Smooth muscle cell (in vitro differentiated cells): Measurements from ENCODE around the gene SCOC. TPM values are rescaled to one million over a fixed set of nuclear protein-coding genes. Genes with fewer than 3 reads are reported as not detected.
"Not testable (repeated sequence)": the region's sequence is repeated elsewhere in the genome, so short reads cannot be mapped to it uniquely, and the experiment has no call there.

ENCODE experiments used
- DNase-seq: peaks from one replicate; lab custom pipeline; 2025; ENCODE audit not compliant: unreplicated experiment; lab: John Stamatoyannopoulos, UW
- H2AFZ ChIP-seq: fragments of 200-600 bp; sonication (generic); 2 replicates; pipeline ENCODE4 v1.6.0; 2016; ENCODE audit warnings: antibody characterized with exemption, low read depth, mild to moderate bottlenecking
- H3F3A ChIP-seq: fragments of 200-600 bp; sonication (generic); 2 replicates; pipeline ENCODE4 v1.6.0; 2017; ENCODE audit warnings: antibody characterized with exemption, low read depth
- H3K27ac ChIP-seq: fragments of 200-600 bp; sonication (generic); 2 replicates; pipeline ENCODE4 v1.5.1; 2016; ENCODE audit warnings: low read depth, mild to moderate bottlenecking
- H3K27me3 ChIP-seq: fragments of 200-600 bp; sonication (generic); 2 replicates; pipeline ENCODE4 v1.6.1; 2016; ENCODE audit warnings: low read depth, mild to moderate bottlenecking
- H3K36me3 ChIP-seq: fragments of 200-600 bp; sonication (generic); 2 replicates; pipeline ENCODE4 v1.5.1; 2016; ENCODE audit warnings: low read depth
- H3K4me1 ChIP-seq: fragments of 200-600 bp; sonication (generic); 2 replicates; pipeline ENCODE4 v1.5.1; 2016; ENCODE audit warnings: low read depth
- H3K4me2 ChIP-seq: fragments of 200-600 bp; sonication (generic); 2 replicates; pipeline ENCODE4 v1.6.0; 2016; ENCODE audit warnings: mild to moderate bottlenecking
- H3K4me3 ChIP-seq: fragments of 200-600 bp; sonication (generic); 2 replicates; pipeline ENCODE4 v1.5.1; 2016; ENCODE audit warnings: mild to moderate bottlenecking
- H3K79me2 ChIP-seq: fragments of 200-600 bp; sonication (generic); 2 replicates; pipeline ENCODE4 v1.6.0; 2016; ENCODE audit warnings: low read depth, mild to moderate bottlenecking
- H3K9ac ChIP-seq: fragments of 200-600 bp; sonication (generic); 2 replicates; pipeline ENCODE4 v1.6.0; 2016; ENCODE audit warnings: low read depth
- H3K9me3 ChIP-seq: fragments of 200-600 bp; sonication (generic); replicated peaks from 2 replicates; pipeline ENCODE4 v1.5.1; 2016; ENCODE audit warnings: low read depth
- H4K20me1 ChIP-seq: fragments of 200-600 bp; sonication (generic); 2 replicates; pipeline ENCODE4 v1.6.0; 2016; ENCODE audit warnings: low read depth
- WGBS: methylation state at CpG from one replicate; pipeline ENCODE4 v1.1.7; 2016; ENCODE audit warnings: low lambda C conversion rate; 5-methylcytosine and 5-hydroxymethylcytosine counted together
- polyA plus RNA-seq: library from polyadenylated mRNA; unstranded; fragments of >200 nt; fragmentation: Nextera tagmentation; extraction: Ambion mirVana; gene quantifications from 2 replicates; pipeline ENCODE4 v1.2.1, GENCODE V29; 2016
- total RNA-seq: library from RNA; depleted of rRNA; stranded (reverse); fragments of >200 nt; gene quantifications from 2 replicates; pipeline ENCODE4 v1.2.3, GENCODE V29; 2014
- TF ChIP-seq, protein P1 (sequence below): fragments of 200-600 bp; sonication (generic); IDR thresholded peaks from 2 replicates; pipeline ENCODE4 v1.5.1; 2017; ENCODE audit warnings: borderline replicate concordance, mild to moderate bottlenecking, antibody characterized with exemption; ENCODE audit not compliant: insufficient read depth, poor library complexity, severe bottlenecking

Gene SCOC
- total and polyA plus RNA-seq, 2 experiments from 2014 or later, result 76.8 to 144 TPM

DNA sequence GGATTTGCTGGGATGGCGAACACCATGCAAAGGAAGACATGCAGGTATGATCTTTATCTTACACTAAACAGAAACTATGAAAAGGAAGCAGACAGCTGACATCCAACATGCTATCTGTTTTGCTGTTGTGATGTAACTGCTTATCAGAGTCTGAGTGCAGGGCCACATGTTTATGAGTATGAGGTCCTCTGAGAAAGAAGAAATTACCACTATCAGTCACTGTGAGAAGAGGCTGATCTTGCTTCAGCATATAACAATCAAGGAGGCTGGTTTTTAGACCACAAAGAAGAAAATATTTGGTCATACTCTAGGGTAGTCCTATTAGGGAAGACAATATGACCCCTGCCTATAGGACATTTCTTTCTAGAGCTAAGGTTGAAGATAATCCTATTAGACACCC, 35.5 kb downstream of the SCOC start:
- no peaks in the 10 kb centered on the region for H3K36me3 ChIP-seq
- H3K4me3 ChIP-seq, result no peak overlapping the region
- no peak overlapping the region for H3K9ac ChIP-seq
- no peak overlapping the region for H3K27ac ChIP-seq
- H2AFZ ChIP-seq, result no peak overlapping the region
- 100% methylated on average over 1 of the region's 1 CpG for WGBS
- no peaks in the 10 kb centered on the region for H3F3A ChIP-seq
- H3K9me3 ChIP-seq, result no peaks in the 10 kb centered on the region
- TF ChIP-seq, protein P1, sequence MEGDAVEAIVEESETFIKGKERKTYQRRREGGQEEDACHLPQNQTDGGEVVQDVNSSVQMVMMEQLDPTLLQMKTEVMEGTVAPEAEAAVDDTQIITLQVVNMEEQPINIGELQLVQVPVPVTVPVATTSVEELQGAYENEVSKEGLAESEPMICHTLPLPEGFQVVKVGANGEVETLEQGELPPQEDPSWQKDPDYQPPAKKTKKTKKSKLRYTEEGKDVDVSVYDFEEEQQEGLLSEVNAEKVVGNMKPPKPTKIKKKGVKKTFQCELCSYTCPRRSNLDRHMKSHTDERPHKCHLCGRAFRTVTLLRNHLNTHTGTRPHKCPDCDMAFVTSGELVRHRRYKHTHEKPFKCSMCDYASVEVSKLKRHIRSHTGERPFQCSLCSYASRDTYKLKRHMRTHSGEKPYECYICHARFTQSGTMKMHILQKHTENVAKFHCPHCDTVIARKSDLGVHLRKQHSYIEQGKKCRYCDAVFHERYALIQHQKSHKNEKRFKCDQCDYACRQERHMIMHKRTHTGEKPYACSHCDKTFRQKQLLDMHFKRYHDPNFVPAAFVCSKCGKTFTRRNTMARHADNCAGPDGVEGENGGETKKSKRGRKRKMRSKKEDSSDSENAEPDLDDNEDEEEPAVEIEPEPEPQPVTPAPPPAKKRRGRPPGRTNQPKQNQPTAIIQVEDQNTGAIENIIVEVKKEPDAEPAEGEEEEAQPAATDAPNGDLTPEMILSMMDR, result no peak
- no peaks in the 10 kb centered on the region for H3K79me2 ChIP-seq
- no peak overlapping the region for H3K4me2 ChIP-seq
- no peaks in the 10 kb centered on the region for H3K27me3 ChIP-seq
- H4K20me1 ChIP-seq, result no peaks in the 10 kb centered on the region
- no peak for DNase-seq
- no peaks in the 10 kb centered on the region for H3K4me1 ChIP-seq

GRCh38 chr4:140413130-140413969, 39.9 kb downstream of the SCOC start:
- H3F3A ChIP-seq, result not testable (repeated sequence)

GRCh38 chr4:140423106-140423505, 49.7 kb downstream of the SCOC start:
- TF ChIP-seq, protein P1, result no peak
- Histone ChIP-seq H4K20me1 (no peaks in the 10 kb centered on the region), H3K4me1 (peaks cover 7% of the 10 kb centered on the region), H3K4me3 (no peak overlapping the region), H3K9ac (no peak overlapping the region), H2AFZ (no peak overlapping the region), H3F3A (no peaks in the 10 kb centered on the region), H3K27ac (no peak overlapping the region), H3K4me2 (no peak overlapping the region), H3K27me3 (peaks cover 48% of the 10 kb centered on the region), H3K36me3 (no peaks in the 10 kb centered on the region), H3K9me3 (no peaks in the 10 kb centered on the region), H3K79me2 (no peaks in the 10 kb centered on the region)
- no peak for DNase-seq

More at GRCh38 chr4:140413130-140413969, 39.9 kb downstream of the SCOC start:
- H3K79me2 ChIP-seq, H3K9me3 ChIP-seq, H3K4me3 ChIP-seq, H3K27ac ChIP-seq, H3K36me3 ChIP-seq, H3K4me1 ChIP-seq, H2AFZ ChIP-seq, H3K9ac ChIP-seq, H3K4me2 ChIP-seq, DNase-seq, H4K20me1 ChIP-seq, H3K27me3 ChIP-seq: not testable (repeated sequence)
- WGBS, result 85% methylated on average over 26 of the region's 32 CpGs

DNA sequence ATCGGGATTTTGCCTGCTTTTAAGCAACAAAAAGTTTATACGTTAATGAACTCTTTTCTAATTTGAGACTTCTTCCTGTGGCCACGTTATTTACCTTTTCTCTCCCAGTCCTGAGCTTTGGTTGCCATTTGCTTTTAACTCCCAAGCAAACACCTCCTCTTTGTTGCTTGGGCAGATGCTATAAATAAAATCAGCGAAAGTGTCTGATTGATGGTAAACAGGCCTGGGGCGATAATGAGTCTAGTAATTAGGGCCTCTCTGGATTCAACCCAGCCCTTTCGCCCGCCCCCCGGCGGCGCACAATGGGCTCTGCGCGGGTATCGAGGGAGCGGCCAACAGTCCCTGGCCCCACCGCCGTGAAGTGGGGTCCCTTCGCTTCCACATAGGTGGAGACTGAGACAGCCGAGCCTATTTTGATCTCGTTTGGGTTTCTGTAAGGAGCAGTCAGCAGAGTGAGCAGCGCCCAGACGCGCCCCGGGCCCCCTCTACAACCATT, 53.2 kb downstream of the SCOC start:
- Histone ChIP-seq H3K9ac (no peak overlapping the region), H4K20me1 (no peaks in the 10 kb centered on the region), H3K9me3 (no peaks in the 10 kb centered on the region), H3K36me3 (no peaks in the 10 kb centered on the region), H2AFZ (peak overlapping the region; percentile 78), H3K4me3 (peak overlapping the region; percentile 71), H3K4me2 (peak overlapping the region; percentile 91), H3K79me2 (no peaks in the 10 kb centered on the region), H3K4me1 (peaks cover 7% of the 10 kb centered on the region), H3K27ac (no peak overlapping the region), H3F3A (no peaks in the 10 kb centered on the region), H3K27me3 (peaks cover 41% of the 10 kb centered on the region)
- 11% methylated on average over 23 of the region's 23 CpGs for WGBS
- TF ChIP-seq, protein P1, result no peak
- DNase-seq, result no peak
